Bone marrow (tissue), 2 donors: ENCODE data around the gene CENPH.
"Not testable (repeated sequence)": the region's sequence is repeated elsewhere in the genome, so short reads cannot be mapped to it uniquely, and the experiment has no call there.

ENCODE experiments used
- DNase-seq, 2 donors: peaks; one replicate each; lab custom pipeline; 2025; lab: John Stamatoyannopoulos, UW

Gene CENPH

DNA sequence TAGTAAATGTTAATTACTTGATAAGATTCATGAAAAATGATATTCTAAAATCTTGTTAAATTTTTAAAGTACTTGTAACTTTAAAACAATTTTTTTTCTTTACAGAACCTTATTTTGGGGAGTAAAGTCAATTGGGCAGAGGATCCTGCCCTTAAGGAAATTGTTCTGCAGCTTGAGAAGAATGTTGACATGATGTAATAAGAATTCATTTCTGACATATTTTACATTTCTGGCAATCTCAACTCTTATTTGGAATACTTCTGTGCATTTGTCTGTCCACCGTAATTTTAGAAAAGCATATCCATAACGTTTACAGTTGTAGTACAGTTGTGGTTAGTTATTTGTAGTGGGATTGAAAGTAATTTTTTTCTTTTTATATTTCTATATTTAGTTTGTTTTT lies 20.2 kb downstream of the CENPH start:
- DNase-seq = no peak

DNA sequence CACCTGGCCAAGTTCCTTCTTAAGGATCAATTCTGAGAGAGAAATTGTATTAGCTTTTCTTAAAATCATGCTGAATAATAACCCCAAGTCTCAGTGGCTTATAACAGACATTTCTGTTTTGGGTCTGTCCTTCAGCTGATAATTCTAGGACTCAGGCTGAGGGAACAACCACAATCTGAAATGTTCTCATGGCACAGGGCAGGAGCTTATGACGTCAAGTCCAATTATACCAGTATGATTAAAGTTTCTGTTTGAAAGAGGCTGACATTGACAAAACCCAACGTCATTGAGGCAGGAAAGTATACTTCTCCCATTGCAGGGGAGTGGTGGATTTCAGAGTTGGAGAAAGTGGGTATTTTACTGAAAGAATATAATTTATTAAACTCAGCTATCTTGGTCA lies 21.8 kb downstream of the CENPH start:
- DNase-seq = no peak

DNA sequence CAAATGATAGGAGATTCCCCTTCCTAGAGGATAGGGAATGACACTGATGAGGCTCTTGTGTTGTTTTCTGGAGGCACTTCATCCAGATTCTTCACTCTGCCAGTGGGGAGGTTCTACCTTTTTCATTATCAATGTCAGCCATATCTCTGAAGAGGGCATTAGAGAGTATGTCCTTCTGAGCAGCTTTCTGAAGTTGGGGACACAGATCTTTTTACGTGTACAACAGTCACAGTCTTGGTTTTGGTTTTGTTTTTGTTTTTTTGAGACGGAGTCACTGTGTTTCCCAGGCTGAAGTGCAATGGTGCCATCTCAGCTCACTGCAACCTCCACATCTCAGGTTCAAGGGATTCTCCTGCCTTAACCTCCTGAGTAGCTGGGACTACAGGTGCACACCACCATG lies 22.6 kb downstream of the CENPH start:
- DNase-seq = no peak

DNA sequence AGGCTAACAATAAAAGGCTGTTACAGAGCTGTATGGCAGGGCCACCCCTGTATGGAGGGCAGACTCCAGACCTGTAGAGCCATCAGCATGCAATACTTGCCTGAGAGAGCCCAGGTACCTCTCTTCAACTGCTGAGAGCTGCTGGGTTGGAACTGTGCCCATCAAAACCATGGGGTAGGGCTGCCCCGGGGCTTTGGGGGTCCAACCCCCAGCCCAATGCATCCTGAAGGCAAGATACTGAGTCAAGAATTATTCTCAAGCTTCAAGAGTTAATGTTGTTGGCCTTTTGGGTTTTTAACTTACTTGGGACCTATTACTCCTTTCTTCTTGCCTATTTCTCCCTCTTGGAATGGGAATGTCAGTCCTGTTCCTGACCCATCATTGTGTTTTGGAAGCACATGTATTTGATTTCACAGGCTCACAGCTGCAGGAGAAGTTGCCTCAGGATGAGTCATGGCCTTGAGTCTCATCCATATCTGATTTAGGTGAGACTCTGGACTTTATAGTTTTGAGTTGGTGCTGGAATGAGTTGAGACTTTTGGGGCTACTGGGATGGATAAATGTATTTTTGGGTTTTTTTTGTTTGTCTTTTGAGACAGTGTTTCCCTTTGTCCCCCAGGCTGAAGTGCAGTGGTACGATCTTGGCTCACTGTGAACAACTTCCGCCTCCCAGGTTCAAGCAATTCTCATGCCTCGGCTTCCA lies 24.3 kb downstream of the CENPH start:
- DNase-seq = no peak

DNA sequence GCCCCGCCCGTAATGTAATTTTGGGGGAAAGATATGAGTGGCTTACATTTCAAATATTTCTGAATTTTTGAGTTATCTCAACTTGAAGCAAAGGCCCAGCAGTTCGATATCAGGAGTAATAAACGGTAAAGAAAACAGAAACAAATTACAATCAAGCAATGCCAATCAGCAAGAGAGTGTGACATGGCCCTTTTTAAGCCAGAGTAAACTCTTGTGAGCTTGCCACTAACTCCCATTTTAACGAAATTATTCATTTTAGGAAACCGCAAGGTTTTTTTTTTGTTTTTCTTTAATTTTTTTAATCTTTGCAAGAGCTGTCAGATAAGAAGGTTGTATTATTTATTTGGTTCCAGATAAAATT lies 27.7 kb downstream of the CENPH start:
- DNase-seq = no peak

DNA sequence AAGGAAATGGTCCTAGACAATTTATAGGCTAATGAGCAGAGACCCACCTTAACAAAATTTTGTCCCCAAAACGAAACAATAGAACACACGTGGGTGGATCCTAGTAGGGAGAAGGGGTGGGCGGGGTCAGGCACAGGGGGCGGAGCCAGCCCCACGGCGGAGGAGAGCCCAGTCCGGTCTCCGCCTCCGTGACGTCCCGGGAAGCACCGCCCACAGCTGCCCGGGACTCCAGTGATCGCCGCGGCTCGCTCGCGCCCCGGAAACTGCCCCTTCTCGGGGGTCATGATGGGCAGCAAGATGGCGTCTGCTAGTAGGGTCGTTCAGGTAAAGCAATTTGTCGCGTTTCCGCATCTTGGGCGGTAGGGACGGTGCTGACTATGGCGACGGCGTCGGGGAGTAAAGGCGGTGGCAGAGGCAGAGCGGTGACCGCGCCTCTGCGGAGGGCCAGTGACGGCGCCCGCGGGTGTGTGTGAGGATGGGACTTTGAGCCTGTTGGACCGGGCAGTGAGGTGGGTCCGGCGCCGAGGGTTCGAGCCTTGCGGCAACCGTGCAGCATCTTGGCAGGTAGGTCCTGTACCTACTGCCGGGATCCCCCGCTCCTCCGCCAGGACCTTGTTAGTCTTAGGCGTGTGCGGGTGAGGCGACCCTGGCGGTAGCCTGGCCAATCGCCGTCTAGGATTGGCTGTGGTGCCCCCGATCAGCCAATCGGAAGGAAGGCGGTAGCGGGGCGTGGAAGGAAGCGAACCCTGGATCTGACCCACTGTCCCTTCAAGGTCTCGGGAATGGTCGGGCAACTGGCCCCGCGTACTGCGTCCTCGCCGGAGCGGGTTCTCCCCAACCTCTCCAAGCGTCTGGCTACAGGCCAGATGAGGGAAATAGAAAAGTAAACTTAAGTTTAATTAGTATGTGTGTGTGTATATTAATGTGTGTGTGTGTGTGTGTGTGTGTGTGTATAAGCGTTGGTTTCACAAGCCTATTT lies 28.5 kb downstream of the CENPH start:
- DNase-seq = peak; percentile 86 to 94

DNA sequence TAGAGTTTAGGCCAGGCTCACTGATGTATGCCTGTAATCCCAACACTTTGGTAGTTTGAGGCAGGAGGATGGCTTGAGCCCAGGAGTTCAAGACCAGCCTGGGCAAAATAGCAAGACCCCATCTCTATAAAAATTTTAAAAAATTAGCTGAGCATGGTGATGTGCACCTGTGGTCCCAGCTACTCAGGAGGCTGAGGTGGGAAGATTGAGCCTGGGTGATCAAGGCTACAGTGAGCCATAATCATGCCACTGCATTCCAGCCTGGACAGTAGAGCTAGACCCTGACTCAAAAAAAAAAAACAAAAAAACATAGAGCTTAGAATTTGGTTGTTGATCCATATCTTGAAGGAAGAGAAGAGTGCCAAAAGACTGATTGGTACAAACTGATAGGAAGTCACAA lies 30.6 kb downstream of the CENPH start:
- DNase-seq = no peak

DNA sequence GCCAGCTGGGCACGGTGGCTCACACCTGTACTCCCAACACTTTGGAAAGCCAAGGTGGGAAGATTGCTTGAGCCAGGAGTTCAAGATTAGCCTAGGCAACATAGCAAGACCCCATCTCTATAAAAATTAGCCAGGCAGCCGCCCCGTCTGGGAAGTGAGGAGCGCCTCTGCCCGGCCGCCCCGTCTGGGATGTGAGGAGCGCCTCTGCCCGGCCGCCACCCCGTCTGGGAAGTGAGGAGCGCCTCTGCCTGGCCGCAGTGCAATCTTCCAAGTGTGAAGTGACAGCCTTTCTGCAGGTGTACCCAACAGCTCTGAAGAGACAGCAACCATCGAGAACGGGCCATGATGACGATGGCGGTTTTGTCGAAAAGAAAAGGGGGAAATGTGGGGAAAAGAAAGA lies 31.0 kb downstream of the CENPH start:
- DNase-seq = not testable (repeated sequence)

DNA sequence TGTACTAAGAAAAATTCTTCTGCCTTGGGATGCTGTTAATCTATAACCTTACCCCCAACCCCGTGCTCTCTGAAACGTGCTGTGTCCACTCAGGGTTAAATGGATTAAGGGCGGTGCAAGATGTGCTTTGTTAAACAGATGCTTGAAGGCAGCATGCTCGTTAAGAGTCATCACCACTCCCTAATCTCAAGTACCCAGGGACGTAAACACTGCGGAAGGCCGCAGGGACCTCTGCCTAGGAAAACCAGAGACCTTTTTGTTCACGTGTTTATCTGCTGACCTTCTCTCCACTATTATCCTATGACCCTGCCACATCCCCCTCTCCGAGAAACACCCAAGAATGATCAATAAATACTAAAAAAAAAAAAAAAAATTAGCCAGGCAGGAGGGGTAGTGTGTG lies 31.4 kb downstream of the CENPH start:
- DNase-seq = not testable (repeated sequence)

DNA sequence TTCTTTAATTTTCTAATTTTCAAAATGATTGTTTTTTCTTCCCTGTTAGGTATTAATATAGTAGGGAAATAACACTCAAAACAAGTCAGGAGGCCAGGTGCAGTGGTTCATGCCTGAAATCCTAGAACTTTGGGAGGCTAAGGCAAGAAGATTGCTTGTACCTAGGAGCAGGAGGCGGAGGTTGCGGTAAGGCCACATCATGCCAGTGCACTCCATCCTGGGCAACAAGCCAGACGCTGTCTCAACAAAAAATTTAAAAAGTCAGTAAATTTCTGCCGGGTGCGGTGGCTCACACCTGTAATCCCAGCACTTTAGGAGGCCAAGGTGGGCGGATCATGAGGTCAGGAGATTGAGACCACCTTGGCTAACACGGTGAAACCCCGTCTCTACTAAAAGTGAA lies 35.1 kb downstream of the CENPH start:
- no peak for DNase-seq

DNA sequence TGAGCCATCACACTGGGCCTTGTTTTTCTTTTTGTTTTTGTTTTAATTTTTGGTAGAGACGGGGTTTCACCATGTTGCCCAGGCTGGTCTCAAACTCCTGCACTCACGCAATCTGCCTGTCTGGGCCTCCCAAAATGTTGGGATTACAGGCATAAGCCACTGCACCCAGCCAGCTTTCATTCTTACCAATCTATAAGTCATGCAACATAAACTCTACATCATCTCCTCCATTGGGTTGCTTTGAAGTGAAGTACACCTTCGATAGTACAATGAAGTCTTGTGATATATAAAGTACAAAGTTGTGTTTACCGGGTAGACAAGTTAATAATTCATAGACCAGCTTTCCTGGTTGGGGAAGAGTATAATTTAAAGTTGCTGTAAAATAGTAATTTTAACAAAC lies 36.5 kb downstream of the CENPH start:
- no peak for DNase-seq

DNA sequence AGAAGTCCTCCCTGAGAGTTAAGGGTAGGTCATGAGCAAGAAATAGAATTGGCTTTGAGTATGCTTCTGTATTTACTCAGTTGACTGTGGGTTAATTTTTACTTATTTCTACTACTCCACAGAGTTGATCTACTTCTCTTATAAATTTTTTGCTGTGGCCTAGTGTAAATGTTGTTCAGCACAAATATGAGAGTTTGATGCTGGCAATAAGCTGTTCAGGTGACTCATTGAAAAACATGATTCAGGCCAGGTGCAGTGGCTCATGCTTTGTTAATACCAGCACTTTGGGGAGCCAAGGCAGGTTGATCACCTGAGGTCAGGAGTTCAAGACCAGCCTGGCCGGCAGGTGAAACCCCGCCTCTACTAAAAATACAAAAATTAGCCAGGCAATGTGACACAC lies 40.8 kb downstream of the CENPH start:
- DNase-seq = no peak

DNA sequence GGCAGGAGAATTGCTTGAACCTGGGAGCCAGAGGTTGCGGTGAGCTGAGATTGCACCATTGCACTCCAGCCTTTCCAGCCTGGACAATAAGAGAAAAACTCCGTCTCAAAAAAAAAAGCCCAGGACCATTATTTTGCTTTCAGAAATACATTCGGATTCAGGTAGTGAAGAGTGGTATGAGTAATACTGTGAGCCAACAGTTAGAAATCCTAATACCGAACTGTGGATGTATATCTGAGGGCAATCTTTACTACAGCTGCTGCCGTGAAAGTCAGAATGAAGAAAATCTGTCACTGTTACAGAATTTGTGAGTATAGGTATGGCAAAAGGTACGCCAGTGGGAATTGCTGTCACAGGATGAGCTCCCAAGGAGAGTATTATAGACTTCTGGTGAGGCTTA lies 41.9 kb downstream of the CENPH start:
- no peak for DNase-seq

DNA sequence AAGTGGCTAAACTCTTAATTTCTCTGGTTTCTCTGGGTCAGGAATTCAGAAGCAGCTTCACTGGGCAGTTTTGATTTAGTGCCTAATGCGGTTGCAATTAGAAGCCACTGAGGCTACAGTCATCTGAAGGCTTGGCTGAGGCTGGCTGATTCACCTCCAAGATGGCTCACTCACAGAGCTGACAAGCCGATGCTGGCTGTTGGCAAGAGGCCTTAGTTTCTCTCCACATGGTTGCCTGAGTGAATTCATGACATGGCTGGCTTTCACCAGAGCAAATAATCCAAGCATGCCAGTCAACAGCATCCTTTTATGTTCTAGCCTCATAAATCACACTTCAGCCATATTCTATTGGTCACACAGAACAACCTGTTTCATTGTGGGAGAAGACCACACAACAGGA lies 42.5 kb downstream of the CENPH start:
- no peak for DNase-seq

DNA sequence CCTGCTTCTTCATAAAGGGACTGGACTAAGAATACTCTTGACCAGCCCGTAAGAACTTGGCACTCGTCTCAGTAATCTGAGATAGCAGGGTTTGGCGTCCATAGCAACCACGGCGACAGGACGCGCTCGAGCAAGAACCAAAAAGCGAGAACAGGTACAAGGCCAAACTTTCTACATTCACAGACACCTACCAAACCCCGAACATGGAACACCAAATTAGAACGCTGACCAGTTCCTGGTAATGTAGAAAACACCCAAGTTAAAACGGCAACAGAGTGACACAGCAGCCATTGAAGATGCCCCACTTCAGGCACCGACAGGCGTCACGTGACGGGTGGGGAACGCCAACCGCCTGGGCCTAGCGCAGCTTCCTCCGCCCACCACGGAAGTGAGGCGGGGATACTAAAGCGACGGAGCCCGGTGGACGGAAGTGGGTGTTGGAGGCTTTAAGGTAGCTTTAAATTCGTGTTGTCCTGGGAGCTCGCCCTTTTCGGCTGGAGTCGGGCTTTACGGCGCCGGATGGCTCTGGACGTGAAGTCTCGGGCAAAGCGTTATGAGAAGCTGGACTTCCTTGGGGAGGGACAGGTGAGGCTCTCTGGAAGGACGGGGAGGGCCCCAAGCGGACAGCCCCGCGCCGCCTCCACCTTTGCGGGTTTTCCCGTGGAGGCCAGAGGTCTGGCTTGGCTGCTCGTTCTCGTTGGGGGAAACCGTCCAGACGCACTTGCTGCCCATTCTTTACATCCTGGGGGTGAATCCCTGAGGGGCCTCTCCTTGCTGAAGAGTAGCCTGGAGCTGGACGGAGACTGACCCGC lies 45.3 kb downstream of the CENPH start, which contains the start of gene CDK7:
CDK7 (plus strand) TSS at position 430 of the 812 bp plus-strand sequence; CDS start at position 520, 90 bp downstream.
- peak; percentile 79 to 88 for DNase-seq

DNA sequence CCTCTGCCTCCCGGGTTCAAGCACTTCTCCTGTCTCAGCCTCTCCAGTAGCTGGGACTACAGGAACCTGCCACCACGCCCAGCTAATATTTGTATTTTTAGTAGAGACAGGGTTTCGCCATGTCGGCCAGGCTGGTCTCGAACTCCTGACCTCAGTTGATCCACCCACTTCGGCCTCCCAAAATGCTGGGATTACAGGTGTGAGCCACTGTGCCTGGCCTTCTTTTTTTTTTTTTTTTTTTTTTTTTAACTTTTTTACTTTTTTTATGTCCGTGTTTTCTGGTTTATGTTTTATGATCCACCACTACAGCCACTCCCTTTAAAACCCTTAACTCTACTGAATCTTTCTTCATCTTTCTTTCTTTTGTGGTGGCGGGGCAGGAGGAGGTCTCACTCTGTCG lies 47.4 kb downstream of the CENPH start:
- not testable (repeated sequence) for DNase-seq

DNA sequence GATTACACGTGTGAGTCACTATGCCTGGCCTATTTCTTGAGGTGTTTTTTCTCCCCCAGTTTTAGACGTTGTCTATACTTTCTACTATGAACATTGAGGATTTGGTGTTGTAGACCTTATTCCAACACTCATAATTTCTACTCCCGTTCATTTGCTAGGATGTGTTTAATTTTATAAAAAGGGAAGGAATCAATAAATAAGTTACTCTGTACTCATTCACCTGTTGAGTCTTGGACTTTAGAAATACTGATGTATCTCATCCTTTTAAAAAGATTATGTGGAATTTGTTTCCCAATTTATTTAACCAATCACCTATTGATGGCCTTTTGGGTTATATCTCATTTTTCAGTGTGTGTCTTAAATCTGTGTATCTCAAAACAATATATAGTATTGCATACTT lies 48.5 kb downstream of the CENPH start:
- DNase-seq = no peak

DNA sequence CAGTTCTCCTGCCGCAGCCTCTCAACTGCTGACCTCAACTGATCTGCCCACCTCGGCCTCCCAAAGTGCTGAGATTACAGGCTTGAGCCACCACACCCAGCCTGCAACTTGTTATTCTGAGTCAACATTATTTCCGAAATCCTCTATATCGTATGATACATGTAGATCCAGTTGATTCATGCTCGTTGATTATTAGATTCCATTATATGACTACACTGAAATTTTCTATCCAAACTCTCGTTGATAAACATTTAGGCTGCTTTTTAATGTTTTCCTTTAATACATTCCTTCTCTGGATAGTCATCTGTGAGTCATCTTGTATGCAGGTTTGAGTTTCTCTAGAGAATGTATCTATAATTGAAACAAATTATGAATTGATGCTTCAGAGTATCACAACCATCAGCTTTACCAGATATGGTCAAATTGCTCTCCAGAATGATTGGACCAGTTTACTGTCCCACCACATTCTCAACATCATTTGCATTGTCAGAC lies 49.4 kb downstream of the CENPH start:
- DNase-seq = no peak

DNA sequence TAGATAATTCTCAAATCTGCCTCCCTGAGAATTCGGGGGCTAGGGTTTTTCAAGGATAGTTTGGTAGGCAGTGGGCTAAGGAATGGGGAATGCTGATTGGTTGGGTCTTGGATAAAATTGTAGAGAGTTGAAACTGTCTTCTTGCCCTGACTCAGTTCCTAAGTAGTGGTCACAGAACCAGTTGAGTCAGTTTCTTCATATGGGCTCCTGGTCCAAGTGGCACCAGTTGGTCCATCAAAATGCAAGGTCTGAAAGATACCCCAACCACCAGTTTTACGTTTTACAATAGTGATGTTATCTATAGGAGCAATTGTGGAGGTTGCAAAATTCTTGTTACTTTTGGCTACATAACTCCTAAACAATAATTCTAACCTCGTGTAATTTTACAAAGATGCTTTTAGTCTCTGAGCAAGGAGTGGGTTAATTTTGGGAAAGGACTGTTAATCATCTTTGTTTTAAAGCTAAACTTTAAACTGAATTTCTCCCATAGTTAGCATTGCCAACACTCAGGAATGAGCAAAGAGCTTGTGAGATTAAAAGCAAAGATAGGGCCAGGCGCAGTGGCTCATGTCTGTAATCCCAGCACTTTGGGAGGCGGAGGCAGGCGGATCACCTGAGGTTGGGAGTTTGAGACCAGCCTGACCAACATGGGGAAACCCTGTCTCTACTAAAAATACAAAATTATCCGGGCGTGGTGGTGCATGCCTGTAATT lies 53.0 kb downstream of the CENPH start:
- DNase-seq = no peak

DNA sequence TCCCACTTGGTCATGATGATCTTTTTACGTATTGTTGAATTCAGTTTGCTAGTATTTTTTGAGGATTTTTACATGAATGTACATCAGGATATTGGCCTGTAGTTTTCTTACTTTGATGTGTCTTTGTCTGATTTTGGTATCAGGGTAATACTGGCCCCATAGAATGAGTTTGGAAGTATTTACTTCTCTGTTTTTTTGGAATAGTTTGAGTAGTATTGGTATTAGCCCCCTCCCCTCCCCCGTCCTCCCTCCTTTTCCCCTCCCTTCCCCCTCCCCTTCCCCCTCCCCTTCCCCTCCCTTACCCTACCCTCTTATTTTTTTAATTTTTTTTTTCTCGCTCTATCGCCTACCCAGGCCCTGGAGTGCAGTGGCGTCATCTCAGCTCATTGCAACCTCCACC lies 55.6 kb downstream of the CENPH start:
- no peak for DNase-seq

DNA sequence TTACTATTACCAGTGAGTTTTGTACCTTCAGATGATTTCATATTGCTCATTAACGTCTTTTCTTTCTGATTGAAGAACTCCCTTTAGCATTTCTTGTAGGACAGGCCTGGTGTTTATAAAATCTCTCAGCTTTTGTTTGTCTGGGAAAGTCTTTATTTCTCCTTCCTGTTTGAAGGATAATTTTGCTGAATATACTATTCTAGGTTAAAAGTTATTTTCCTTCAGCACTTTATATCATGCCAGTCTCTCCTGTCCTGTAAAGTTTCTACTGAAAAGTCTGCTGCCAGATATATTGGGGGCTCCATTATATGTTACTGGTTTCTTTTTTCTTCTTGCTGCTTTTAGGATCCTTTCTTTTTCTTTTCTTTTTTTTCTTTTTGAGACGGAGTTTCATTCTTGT lies 58.6 kb downstream of the CENPH start:
- DNase-seq = no peak

DNA sequence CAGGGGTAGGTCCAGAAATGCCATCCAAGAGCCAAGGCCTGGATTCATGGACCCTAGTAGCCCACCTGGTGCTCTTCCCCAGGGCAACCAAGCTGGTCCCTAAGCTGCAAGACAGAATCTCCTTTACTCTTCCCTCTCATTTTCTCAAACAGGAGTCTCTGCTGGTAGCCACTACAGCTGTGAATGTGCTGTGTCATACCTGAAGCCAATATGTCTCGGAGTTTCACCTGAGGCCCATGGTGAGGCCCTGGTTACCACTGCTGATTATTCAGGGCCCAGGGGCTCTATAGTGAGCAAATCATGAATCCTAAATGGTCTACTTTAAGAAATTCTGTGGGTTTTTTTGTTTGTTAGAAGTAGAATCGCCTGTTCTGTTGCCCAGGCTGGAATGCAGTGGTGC lies 61.2 kb downstream of the CENPH start:
- DNase-seq = no peak
